PC-9 (cell line): ENCODE results near the gene RAB35. TPM values are rescaled to one million over a fixed set of nuclear protein-coding genes. Genes with fewer than 3 reads are reported as not detected.

ENCODE experiments used
- BruUV-seq: library from RNA; stranded (reverse); fragments of 400-500 nt; replicated peaks from 2 replicates; lab custom pipeline; 2021; lab: Mats Ljungman, UMichigan
- CTCF ChIA-PET: fragments of 300-600 bp; sonication (Branson Sonifier 250); formaldehyde crosslinking; loops from one replicate; lab custom pipeline; 2022; ENCODE audit warnings: antibody characterized with exemption; lab: Charles Lee
- POLR2A ChIA-PET: fragments of 300-600 bp; sonication (Branson Sonifier 250); formaldehyde crosslinking; loops from one replicate; lab custom pipeline; 2022; ENCODE audit warnings: antibody characterized with exemption; ENCODE audit not compliant: unreplicated experiment; lab: Charles Lee
- DNase-seq, 2 experiments: peaks; one replicate each; pipeline versions ENCODE4 v3.0.0 to v3.0.0-alpha.2; 2015 to 2022; ENCODE audit warnings: mixed read lengths in 1 of 2
- H2AFZ ChIP-seq: fragments of 200-600 bp; sonication (generic); 2 replicates; pipeline ENCODE4 v1.8.1; 2017; ENCODE audit warnings: antibody characterized with exemption
- H3F3A ChIP-seq: fragments of 200-600 bp; sonication (generic); 2 replicates; pipeline ENCODE4 v1.8.1; 2017; ENCODE audit warnings: antibody characterized with exemption, mild to moderate bottlenecking, low read depth; ENCODE audit not compliant: insufficient read depth
- H3K27ac ChIP-seq: fragments of 200-600 bp; sonication (generic); 2 replicates; pipeline ENCODE4 v1.6.1; 2016; ENCODE audit warnings: mixed run types
- H3K27me3 ChIP-seq: fragments of 200-600 bp; sonication (generic); 2 replicates; pipeline ENCODE4 v1.6.1; 2016; ENCODE audit warnings: low read depth, mixed run types; ENCODE audit not compliant: insufficient read depth
- H3K36me3 ChIP-seq: fragments of 200-600 bp; sonication (generic); 2 replicates; pipeline ENCODE4 v1.6.1; 2016; ENCODE audit warnings: low read depth, mixed run types
- H3K4me1 ChIP-seq: fragments of 200-600 bp; sonication (generic); replicated peaks from 2 replicates; pipeline ENCODE4 v1.6.1; 2016; ENCODE audit warnings: mixed run types; ENCODE audit not compliant: insufficient read depth
- H3K4me2 ChIP-seq: fragments of 200-600 bp; sonication (generic); 2 replicates; pipeline ENCODE4 v1.6.1; 2017; ENCODE audit warnings: mixed run types
- H3K4me3 ChIP-seq: fragments of 200-600 bp; sonication (generic); 2 replicates; pipeline ENCODE4 v1.6.1; 2016; ENCODE audit warnings: mixed run types
- H3K79me2 ChIP-seq: fragments of 200-600 bp; sonication (generic); 2 replicates; pipeline ENCODE4 v1.6.1; 2017; ENCODE audit warnings: low read depth, mixed run types
- H3K9me2 ChIP-seq: fragments of 200-600 bp; sonication (generic); 2 replicates; pipeline ENCODE4 v1.8.1; 2017; ENCODE audit warnings: mild to moderate bottlenecking; ENCODE audit not compliant: insufficient read depth
- H3K9me3 ChIP-seq: fragments of 200-600 bp; sonication (generic); 2 replicates; pipeline ENCODE4 v1.8.1; 2016; ENCODE audit warnings: low read depth; ENCODE audit not compliant: insufficient read depth
- H4K20me1 ChIP-seq: fragments of 200-600 bp; sonication (generic); 2 replicates; pipeline ENCODE4 v1.8.1; 2017; ENCODE audit not compliant: insufficient read depth
- EZH2 ChIP-seq: fragments of 200-600 bp; sonication (generic); IDR thresholded peaks from 2 replicates; pipeline ENCODE4 v1.8.0; 2017; ENCODE audit warnings: antibody characterized with exemption, low read depth
- intact Hi-C: fragments of 100-400 bp; cut with micrococcal nuclease; formaldehyde crosslinking; loops from one replicate; pipeline ENCODE4 v1.10.0; 2022; ENCODE audit not compliant: unreplicated experiment
- total RNA-seq: library from RNA; stranded (reverse); gene quantifications from 2 replicates; pipeline ENCODE4 v1.2.3, GENCODE V29; 2021
- TF ChIP-seq, protein P1 (sequence below): fragments of 200-600 bp; sonication (generic); conservative IDR thresholded peaks from 2 replicates; pipeline ENCODE4 v1.6.1; 2017; ENCODE audit warnings: mixed run types, antibody characterized with exemption, mild to moderate bottlenecking, moderate library complexity

The RAB35 gene
- total RNA-seq, 1 experiment from 2014 or later: 52.0 TPM

DNA sequence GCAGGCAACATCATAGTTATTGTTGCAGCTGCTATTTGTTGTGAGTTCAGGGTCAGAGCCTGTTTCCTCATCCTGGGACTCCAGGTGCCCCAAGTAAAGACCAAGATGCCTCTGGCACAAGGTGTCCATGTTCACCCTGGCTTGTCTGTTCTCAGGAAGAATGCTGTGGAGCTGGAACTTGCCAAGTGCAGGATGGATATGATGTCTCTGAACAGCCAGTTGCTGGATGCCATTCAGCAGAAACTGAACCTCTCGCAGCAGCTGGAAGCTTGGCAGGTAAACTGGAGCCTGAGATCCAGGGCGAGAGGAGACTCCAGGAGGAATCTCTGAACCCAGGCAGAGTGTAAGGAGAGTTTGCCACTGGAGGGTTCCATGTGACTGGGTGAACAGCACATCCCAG, 26.8 kb downstream of the RAB35 start:
- POLR2A ChIA-PET: no interaction called here

DNA sequence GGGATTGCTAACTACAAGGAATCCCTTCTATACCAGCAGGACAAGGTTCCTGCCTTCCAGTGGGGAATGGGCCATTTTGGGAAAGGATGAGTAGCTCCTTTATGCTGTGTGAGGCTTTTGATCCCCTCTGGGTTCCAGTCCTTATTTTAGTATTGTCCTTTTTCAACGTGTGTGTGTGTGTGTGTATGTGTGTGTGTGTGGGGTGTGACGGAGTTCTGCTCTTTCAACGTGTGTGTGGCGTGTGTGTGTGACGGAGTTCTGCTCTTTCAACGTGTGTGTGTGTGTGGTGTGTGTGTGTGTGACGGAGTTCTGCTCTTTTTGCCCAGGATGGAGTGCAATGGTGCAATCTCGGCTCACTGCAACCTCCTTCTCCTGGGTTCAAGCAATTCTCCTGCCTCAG, 27.4 kb downstream of the RAB35 start:
- H3K36me3 ChIP-seq: no peaks in the 10 kb centered on the region
- no peak overlapping the region for H3K4me2 ChIP-seq
- H2AFZ ChIP-seq: no peak overlapping the region
- H3K4me3 ChIP-seq: no peak overlapping the region
- ChIA-PET CTCF (no interaction called here), POLR2A (no interaction called here)
- no peaks in the 10 kb centered on the region for H3K79me2 ChIP-seq
- no TSS peak for BruUV-seq
- no peaks in the 10 kb centered on the region for H3K27me3 ChIP-seq
- peaks cover 10% of the 10 kb centered on the region; the same call in 1 of the 2 replicates for H3F3A ChIP-seq
- no peaks in the 10 kb centered on the region for H3K9me2 ChIP-seq
- H4K20me1 ChIP-seq: no peaks in the 10 kb centered on the region
- H3K4me1 ChIP-seq: peaks cover 22% of the 10 kb centered on the region
- DNase-seq: no peak
- no peaks in the 10 kb centered on the region for H3K9me3 ChIP-seq
- TF ChIP-seq EZH2: no peak
- TF ChIP-seq, protein P1, sequence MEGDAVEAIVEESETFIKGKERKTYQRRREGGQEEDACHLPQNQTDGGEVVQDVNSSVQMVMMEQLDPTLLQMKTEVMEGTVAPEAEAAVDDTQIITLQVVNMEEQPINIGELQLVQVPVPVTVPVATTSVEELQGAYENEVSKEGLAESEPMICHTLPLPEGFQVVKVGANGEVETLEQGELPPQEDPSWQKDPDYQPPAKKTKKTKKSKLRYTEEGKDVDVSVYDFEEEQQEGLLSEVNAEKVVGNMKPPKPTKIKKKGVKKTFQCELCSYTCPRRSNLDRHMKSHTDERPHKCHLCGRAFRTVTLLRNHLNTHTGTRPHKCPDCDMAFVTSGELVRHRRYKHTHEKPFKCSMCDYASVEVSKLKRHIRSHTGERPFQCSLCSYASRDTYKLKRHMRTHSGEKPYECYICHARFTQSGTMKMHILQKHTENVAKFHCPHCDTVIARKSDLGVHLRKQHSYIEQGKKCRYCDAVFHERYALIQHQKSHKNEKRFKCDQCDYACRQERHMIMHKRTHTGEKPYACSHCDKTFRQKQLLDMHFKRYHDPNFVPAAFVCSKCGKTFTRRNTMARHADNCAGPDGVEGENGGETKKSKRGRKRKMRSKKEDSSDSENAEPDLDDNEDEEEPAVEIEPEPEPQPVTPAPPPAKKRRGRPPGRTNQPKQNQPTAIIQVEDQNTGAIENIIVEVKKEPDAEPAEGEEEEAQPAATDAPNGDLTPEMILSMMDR: no peak
- intact Hi-C loops: no loop called here
- no peak overlapping the region for H3K27ac ChIP-seq

More for the DNA sequence above, 26.8 kb downstream of the RAB35 start:
- no peaks in the 10 kb centered on the region for H3K27me3 ChIP-seq
- no peak overlapping the region for H3K4me3 ChIP-seq
- no peak overlapping the region for H3K27ac ChIP-seq
- H3F3A ChIP-seq: peaks cover 9% of the 10 kb centered on the region; the same call in 1 of the 2 replicates
- H3K4me2 ChIP-seq: no peak overlapping the region
- H2AFZ ChIP-seq: no peak overlapping the region
- TF ChIP-seq, protein P1: no peak
- TF ChIP-seq EZH2: no peak
- H3K36me3 ChIP-seq: no peaks in the 10 kb centered on the region
- intact Hi-C loops: no loop called here
- H3K79me2 ChIP-seq: no peaks in the 10 kb centered on the region
- no peaks in the 10 kb centered on the region for H4K20me1 ChIP-seq
- H3K4me1 ChIP-seq: peaks cover 22% of the 10 kb centered on the region
- no peaks in the 10 kb centered on the region for H3K9me3 ChIP-seq
- DNase-seq: no peak
- CTCF ChIA-PET: no interaction called here
- BruUV-seq: no TSS peak
- H3K9me2 ChIP-seq: no peaks in the 10 kb centered on the region

DNA sequence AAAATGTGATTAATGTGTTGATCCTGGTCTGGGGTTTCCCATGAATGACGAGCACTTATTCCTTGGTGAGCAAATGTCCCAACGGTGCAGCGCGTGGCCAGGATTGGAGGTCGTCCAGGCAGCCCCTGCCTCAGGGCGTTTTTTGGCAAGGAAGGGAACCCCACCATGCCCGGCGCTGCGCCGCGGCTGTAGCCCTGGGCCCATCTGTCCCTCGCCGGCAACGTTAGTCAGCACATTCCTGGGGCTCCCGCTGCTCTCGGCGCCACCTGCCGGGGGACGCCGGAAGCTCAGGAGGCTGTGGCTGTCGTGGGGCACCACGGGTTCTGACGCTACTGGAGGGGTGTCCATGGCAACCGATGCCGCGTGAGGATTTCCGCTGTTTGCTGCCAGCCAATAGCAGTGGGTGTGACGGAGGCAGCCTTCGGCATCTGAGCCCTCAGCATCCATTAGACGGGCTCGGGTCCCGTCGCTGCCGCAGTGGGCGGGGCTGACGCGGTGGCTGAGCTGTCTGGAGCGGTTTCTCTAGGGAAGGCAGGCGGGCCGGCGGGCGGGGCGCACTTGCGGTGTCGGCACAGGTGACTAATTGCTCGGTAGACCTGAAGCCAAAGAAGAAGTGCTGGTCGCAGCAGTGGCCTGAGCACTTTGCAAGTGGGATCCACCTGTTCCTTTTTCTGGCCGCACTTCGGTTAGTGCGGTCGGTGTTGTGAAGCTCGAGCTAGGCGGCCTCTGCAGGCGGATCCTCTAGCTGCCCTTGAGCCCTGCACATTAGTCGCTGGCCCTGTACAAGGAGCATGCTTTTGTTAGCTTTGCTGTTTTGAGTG, 29.5 kb downstream of the RAB35 start:
- peaks cover 22% of the 10 kb centered on the region for H3K4me1 ChIP-seq
- H3K27ac ChIP-seq: peak overlapping the region; percentile 76
- peak; percentile 91 to 98 for DNase-seq
- TF ChIP-seq, protein P1: peak; percentile 84
- TF ChIP-seq EZH2: no peak
- H3K27me3 ChIP-seq: no peaks in the 10 kb centered on the region
- H3K79me2 ChIP-seq: no peaks in the 10 kb centered on the region
- ChIA-PET CTCF (interaction anchor here (0.6 to 1.4 kb wide), 3 partner anchors 98 to 172 kb away, joined by 3 to 10 read pairs (median 4); partner anchors contain the start of gene BICDL1), POLR2A (interaction anchor here (0.5 to 1.5 kb wide), 4 partner anchors 113 to 215 kb away, joined by 3 to 11 read pairs (median 6); partner anchors contain the start of gene SIRT4)
- H3K4me3 ChIP-seq: peak overlapping the region; percentile 45; the same call in 1 of the 2 replicates
- no peaks in the 10 kb centered on the region for H4K20me1 ChIP-seq
- H2AFZ ChIP-seq: no peak overlapping the region
- intact Hi-C loops: loop anchor here (1.0 to 2.0 kb wide), 5 partner anchors 76 to 210 kb away; partner anchors contain the start of gene CIT
- H3K4me2 ChIP-seq: peak overlapping the region; percentile 74
- no peaks in the 10 kb centered on the region for H3K9me2 ChIP-seq
- H3K9me3 ChIP-seq: no peaks in the 10 kb centered on the region
- no peaks in the 10 kb centered on the region for H3K36me3 ChIP-seq
- BruUV-seq: no TSS peak
- peaks cover 10% of the 10 kb centered on the region; the same call in 1 of the 2 replicates for H3F3A ChIP-seq
